ENCODE measurements around the gene MSANTD3. TPM values are rescaled to one million over a fixed set of nuclear protein-coding genes. Genes with fewer than 3 reads are reported as not detected.

The MSANTD3 gene
- total RNA-seq, 1 experiment from 2014 or later: 35.7 TPM

DNA sequence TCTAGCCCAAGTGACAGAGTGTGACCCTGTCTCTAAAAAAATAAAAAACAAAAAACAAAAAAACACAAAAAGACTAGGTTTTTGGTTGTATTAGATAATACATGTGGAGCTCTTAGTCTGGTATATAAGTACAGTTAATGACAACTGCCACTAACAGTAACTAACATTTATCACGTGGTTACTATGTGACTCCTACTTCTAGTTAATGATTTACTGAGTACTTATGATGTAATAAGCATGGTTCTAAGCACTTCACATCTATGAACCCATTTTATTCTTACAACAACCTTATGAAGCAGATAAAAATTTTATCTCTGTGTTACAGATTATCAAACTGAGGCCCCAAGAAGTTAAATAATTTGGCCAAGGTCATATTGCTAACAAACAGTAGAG, 39.9 kb downstream of the MSANTD3 start:
- no peak overlapping the region for H3K4ac ChIP-seq (ENCODE audit: low read depth, low read length)
- H2BK20ac ChIP-seq (ENCODE audit: low read depth, low read length, poor library complexity, severe bottlenecking): no peak overlapping the region
- TF ChIP-seq, protein P1, sequence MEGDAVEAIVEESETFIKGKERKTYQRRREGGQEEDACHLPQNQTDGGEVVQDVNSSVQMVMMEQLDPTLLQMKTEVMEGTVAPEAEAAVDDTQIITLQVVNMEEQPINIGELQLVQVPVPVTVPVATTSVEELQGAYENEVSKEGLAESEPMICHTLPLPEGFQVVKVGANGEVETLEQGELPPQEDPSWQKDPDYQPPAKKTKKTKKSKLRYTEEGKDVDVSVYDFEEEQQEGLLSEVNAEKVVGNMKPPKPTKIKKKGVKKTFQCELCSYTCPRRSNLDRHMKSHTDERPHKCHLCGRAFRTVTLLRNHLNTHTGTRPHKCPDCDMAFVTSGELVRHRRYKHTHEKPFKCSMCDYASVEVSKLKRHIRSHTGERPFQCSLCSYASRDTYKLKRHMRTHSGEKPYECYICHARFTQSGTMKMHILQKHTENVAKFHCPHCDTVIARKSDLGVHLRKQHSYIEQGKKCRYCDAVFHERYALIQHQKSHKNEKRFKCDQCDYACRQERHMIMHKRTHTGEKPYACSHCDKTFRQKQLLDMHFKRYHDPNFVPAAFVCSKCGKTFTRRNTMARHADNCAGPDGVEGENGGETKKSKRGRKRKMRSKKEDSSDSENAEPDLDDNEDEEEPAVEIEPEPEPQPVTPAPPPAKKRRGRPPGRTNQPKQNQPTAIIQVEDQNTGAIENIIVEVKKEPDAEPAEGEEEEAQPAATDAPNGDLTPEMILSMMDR (conservative IDR thresholded peaks at IDR 0.05): no peak
- no peak overlapping the region for H3K14ac ChIP-seq (ENCODE audit: insufficient read depth, low read length)
- Mint-ChIP-seq H3K4me3 (no peak overlapping the region), H3K27me3 (ENCODE audit: low read depth) (no peaks in the 10 kb centered on the region), H3K36me3 (ENCODE audit: insufficient read depth in 1 of 3, low read depth in 3 of 3) (no peaks in the 10 kb centered on the region), H3K27ac (no peak overlapping the region), H3K4me1 (peaks cover 12 to 17% of the 10 kb centered on the region in 2 experiments), H3K9me3 (no peaks in the 10 kb centered on the region)
- no peak overlapping the region for H4K5ac ChIP-seq (ENCODE audit: insufficient read length, low read depth, low read length)
- no CpG with 5 or more reads among the region's 1 CpG for WGBS (ENCODE audit: extremely low coverage, insufficient read length, low lambda C conversion rate)
- H3K4me2 ChIP-seq (ENCODE audit: insufficient read depth, insufficient read length, low read length): no peak overlapping the region
- no peak overlapping the region for H2AK5ac ChIP-seq (ENCODE audit: insufficient read length, low read length)
- H3K18ac ChIP-seq (ENCODE audit: insufficient read length, low read depth, low read length): no peak overlapping the region
- H2BK120ac ChIP-seq (ENCODE audit: low read depth, low read length, poor library complexity, severe bottlenecking): no peak overlapping the region
- no peak overlapping the region for H3K56ac ChIP-seq (ENCODE audit: insufficient read length, low read depth, low read length)
- peaks cover 3% of the 10 kb centered on the region; the same call in 1 of the 2 replicates for H3K4me1 ChIP-seq (ENCODE audit: insufficient read depth, low read length)
- H3K23ac ChIP-seq (ENCODE audit: insufficient read length, low read depth, low read length): no peak overlapping the region
- no peaks in the 10 kb centered on the region for H3K79me2 ChIP-seq (ENCODE audit: insufficient read depth, low read length)
- DNase-seq: no peak
- no peak overlapping the region for H4K91ac ChIP-seq (ENCODE audit: insufficient read length, low read depth, low read length)
- no peaks in the 10 kb centered on the region for H3K9me3 ChIP-seq (ENCODE audit: control insufficient read depth, low read depth, low read length)
- no peaks in the 10 kb centered on the region for H4K20me1 ChIP-seq (ENCODE audit: control insufficient read depth, insufficient read depth, insufficient read length)
- no peak overlapping the region for H2BK12ac ChIP-seq (ENCODE audit: insufficient read length, low read depth, low read length)
- no peak overlapping the region for H2BK15ac ChIP-seq (ENCODE audit: low read depth, low read length)
- H3K23me2 ChIP-seq (ENCODE audit: insufficient read length, low read depth, low read length, poor library complexity, severe bottlenecking): no peaks in the 10 kb centered on the region
- H3K27ac ChIP-seq (ENCODE audit: insufficient read length, low read depth, low read length): no peak overlapping the region
- H2AFZ ChIP-seq (ENCODE audit: low read length): no peak overlapping the region
- H2BK5ac ChIP-seq (ENCODE audit: insufficient read length, low read length): no peak overlapping the region
- H4K8ac ChIP-seq (replicated peaks; ENCODE audit: insufficient read length, low read depth, low read length): no peak overlapping the region
- no peak overlapping the region for H3T11ph ChIP-seq (ENCODE audit: low read length)
- no peaks in the 10 kb centered on the region for H3K79me1 ChIP-seq (ENCODE audit: insufficient read depth, low read depth, low read length, poor library complexity, severe bottlenecking)
- H3K27me3 ChIP-seq (ENCODE audit: insufficient read depth, low read length): no peaks in the 10 kb centered on the region
- no peak overlapping the region for H3K9ac ChIP-seq (ENCODE audit: extremely low read depth, insufficient read length, low read length)
